NCI-H187 (cell line): ENCODE results near the gene BZW1.
A peak's percentile ranks its signal among the peaks of the same experiment; 100 is the strongest.

Experiments
- DNase-seq, 2 experiments: peaks; one replicate each; lab custom pipeline; 2025; lab: John Stamatoyannopoulos, UW

BZW1 gene

DNA sequence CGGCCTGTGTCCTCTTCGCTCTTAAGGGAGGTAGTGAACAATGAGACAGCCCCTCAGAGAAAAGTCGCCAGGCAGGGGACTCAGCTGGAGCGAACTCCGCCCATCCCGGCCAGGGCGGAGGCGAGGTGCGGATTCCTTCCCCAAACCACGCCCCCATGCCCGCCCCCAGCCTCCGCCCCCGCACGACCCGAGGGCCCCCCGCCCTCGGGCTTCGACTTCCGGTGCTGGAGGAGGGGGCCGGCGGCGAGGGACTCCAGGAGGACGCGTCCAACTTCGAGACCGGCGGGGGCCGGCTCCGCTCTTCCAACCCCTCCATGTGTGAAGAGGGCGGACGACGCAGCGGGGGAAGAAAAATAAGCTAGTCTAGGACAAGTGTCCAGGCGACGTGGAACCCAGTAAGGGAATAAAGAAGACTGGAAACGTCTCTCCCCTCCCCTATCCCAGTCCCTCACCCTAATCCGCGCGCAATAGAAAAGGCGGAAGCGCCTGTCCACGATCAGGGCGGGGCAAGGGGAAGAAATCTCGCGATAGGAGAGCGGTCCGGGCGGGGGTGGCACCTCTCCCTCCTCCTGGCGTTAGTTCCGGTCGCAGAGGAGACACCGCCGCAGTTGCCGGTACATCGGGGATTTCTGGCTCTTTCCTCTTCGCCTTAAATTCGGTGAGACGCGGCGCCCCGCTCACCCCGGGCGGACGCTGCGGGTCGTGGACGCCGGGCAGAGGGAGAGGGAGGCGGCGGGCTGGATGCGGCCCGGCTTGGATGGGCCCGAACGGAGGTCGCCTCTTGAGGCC lies at the start of gene BZW1:
TSS of gene BZW1 (plus strand) at position 578 of the 789 bp plus-strand sequence. CDS start 1,308 bp downstream, outside the sequence.
- peak; percentile 82 to 87 for DNase-seq

DNA sequence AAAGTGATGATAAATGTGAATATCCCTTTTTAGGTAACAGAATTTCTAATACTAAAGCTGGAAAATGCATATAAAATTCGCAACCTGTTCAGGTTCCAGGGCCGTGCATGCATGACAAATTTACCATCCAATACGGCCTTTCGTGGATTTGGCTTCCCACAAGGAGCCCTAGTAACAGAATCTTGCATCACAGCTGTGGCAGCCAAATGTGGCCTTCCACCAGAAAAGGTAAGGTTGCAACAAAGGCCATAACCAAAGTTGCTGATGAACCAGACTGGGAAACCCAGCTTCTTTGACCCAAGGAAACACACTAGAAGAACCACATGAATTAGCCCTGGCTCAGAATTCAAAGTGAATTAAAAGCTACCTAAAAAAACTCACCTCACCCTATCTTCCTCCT lies 49.6 kb upstream of the BZW1 start:
- no peak for DNase-seq

DNA sequence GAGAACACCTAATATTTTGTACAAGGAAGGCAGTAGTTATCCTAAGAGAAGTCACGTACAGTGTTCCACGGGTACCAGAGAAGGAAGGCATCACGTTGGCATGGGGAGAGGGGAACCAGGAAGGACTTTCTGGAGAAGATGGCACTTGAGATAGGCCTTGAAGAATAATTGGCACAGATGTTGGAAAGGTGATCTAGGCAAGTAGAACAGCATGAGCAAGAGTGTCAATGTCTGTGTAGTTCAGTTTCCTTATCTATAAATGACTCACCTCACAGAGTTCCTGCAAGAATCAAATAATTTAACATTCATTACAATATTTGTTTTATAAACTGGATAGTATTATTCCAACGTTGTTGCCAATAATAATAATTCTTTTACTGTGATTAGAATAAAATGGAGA lies 48.3 kb upstream of the BZW1 start:
- no peak for DNase-seq

DNA sequence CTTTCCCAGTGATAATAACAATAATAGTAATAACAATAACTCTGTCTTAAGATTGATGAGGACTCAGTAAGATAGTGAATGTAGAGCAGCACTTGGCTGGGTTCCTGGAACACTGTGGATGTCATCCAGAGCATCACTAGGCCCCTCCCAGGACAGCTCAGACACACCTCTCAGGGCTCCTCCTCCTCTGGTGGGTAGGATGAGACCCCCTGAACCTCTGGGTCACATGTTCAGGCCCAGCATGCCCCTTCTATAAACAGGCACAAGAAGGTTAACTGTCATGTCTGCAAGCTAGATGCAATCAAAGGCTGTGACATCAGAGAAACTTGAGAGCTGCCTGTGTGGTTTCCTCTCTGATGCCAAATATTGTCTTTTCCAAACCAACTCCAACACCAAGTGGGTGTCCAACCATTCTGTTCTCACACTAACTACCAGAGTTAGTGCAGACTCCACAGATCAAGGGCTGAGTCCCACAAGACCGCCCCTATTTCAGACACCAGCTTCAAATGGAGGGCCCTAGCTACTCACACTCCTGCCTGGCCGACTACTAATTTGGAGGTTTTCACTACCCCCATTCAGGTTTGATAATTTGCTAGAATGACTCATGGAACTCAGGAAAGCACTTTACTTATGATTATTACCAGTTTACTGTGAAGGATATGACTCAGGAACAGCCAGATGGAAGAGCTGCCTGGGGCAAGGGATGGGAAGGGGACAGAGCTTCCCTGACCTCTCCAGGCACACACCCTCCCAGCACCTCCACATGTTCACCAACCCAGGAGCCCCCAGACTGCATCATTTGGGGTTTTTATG lies 46.4 kb upstream of the BZW1 start:
- no peak for DNase-seq

DNA sequence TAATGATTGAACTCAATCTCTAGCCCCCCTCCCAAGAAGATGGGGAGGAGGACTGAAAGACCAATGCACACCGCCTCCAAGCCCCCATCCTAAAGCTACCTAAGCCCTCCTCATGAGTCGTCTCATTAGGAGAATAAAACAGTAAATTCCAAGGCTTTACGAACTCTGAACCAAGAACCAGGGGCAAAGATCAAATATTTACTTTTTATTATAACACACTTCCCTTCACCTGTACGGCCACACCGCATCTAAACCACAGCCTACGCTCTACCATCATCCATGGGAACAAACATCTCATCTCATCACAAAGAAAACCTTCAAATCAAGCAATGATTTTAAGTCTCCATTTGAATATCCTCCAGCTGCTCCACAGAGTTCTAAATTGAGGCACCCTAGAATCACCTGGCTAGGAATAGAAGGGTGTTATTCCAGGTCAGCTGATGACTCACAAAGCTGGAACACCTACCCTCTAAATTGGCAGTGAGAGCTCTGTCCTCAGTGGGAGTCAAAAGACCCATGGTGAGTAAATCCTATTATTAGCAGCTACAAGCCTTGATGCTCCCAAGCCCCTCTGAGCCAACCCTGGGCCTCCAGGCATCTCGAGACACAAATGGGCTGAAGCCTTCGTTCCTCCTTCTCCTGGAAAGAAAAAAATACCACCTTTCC lies 45.6 kb upstream of the BZW1 start:
- no peak for DNase-seq

DNA sequence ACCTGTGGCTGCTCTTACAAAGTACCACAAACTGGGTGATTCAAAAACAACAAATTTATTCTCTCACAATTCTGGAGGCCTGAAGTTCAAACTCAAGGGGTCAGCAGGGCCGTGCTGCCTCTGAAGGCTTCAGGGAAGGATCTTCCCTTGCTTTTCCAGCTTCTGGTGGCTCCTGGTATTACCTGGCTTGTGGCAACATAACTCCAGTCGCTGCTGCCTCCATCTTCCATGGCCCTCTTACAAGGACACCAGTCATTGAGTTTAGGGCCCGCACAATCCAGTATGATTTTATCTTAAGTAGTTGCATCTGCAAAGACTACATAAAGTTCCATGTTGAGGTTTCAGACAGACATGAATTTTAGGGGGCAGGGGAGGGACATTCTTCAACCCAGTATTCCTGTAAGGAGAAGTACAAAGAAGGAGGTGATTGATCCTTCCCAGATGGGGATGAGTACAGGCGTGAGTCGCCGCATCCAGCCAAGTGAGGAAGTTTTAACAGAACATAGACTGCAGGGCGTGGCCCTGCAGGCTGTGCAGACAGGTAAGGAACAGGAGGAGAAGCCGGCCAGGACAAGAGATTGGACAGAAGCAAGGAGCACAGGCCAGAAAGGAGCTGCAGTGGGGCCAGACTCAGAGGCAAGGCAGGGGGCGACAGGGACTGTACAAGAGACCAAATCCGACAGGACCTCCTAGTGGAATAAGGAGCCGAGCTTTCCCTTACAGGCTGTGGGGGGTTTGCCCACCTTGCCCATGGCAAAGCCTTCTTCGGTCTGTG lies 44.4 kb upstream of the BZW1 start:
- no peak for DNase-seq

DNA sequence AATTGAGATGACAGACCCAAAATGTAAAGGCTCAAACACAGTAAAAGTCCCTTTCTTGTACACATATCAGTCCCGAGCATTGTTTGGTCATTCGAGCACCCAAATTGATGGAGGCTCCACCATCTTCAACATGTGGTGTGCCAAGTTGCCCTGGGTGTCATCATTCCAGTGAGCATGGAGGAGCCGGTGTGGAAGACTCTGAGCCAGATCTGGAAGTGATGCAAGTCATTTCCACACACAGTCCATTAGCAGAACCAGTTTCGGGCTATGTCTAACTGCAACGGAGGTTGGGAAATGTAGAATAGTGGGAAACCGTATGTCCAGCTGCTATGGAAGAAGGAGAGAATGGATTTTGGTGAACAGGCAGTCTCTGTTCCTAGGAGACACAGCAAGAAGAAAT lies 40.9 kb upstream of the BZW1 start:
- no peak for DNase-seq

DNA sequence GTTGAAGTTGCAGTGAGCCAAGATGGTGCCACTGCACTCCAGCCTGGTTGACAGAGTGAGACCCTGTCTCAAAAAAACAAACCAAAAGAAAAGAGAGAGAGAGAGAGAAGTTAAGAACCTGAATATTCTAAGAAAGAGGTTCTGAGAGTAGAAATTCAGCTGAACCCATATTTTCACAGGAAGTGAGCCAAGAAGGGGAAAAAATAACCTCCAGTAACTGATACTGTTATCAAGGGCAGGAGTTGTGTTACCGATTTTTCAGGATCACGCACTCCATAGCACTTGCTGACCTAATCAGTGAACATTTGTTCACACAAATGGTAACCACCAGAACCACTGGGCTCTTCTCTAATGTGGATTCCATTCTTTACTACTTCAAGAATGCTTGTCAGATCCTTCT lies 39.1 kb upstream of the BZW1 start:
- DNase-seq, result no peak

DNA sequence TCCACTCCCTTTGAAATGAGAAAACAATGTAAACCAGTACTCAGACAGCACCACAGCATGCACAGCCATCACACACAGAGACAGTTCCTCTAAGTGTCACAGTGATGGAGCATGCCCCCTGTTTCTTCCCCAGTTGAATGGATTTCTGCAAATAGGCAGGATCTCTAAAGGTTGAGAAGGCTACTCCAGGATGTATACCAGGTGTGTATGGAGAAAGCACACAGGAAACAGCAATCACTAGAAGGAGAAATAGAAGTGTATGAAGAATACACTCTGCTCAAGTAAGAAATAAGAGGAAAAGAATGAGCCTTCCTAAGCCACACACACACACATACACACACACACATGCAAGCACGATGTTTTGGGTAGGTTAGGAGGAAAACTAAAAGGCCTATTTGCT lies 38.6 kb upstream of the BZW1 start:
- DNase-seq, result no peak

DNA sequence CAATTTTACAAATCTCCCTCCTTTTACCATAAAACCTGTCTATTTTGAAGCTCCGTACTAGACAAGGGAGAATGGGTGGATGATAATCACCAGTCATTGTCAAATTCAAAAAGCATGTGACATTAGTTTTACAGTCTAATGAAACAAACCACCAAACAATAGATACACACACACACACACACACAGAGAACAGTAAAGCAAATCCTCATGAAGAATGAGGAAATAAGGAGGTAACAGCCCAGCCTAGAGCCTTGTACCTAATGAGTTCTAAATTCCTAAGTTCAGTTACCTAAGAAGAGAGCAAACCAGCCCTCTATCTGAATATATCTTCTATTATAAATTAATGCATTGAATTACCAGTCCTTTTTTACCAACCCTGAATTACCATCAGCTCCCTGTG lies 36.8 kb upstream of the BZW1 start:
- no peak for DNase-seq

DNA sequence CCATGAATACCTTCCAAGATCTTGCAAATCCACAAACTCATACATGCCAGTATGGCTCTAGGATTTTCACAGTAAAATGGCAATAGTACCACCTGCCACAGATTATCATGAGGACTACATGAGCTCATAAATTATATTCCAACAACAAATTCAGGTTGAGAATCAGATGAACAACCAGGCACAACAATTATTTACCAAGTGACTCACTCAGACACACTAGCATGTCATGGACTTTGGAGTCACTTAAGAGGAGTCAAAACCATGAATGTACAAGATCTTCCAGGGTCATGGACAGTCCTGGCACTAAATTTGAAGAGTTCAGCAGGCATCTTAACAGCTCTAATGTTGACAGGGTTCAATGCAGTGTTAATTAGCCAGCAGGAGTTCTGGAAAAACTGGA lies 34.4 kb upstream of the BZW1 start:
- DNase-seq, result no peak

DNA sequence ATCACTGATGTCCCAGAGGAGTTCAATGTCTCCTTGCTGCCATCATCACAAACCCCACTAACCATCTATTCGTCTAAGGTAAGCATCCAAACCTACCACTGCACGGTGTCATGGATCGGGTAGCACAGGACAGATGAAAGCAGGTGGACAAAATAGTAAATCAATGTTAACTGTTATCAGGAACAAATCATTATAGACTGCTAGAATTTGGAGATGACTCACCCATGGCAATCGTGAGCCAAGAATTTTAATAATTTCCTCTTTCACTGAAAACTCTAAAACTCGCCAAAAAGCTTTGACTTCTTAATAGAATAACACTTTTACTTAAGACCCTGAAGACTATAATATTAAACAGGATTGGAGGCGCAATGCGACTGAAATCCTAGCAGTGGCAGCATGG lies 33.7 kb upstream of the BZW1 start:
- DNase-seq, result no peak

DNA sequence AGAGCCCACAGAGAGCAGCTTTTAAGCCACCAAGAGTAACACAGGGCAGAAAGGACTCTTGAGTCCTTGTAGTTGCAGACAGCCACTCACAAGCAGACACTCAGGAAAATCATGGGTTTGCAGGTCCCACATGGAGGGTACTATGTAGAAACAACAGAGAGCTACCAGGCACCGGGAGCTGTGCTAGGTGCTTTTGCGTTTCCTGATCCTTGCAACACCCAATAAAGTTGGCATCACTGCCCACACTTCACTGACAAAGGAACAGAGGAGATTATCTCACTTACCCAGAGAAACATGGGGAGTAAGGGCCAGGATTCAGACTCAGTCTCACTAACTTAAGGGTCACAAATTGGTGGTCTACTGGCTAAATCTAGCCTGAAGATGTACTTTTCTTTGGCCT lies 32.5 kb upstream of the BZW1 start:
- no peak for DNase-seq

DNA sequence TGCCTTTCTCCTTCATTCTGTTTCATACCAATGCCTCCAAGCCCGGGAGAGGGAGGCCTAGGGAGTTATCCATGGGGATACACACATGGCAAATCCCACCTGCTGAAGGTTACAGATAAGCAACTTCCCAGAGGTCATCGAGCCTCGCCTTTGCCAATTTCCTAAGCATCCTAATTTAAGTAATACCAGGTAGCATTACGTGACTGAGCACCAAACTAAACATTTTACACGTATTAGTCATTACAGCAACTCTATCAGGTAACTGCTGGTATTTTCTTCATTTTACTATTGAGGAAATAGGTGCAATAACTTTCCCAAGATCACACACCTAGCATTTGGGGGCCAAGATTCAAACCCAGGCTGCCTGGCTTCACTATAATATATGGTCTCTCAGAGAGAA lies 30.1 kb upstream of the BZW1 start:
- no peak for DNase-seq

DNA sequence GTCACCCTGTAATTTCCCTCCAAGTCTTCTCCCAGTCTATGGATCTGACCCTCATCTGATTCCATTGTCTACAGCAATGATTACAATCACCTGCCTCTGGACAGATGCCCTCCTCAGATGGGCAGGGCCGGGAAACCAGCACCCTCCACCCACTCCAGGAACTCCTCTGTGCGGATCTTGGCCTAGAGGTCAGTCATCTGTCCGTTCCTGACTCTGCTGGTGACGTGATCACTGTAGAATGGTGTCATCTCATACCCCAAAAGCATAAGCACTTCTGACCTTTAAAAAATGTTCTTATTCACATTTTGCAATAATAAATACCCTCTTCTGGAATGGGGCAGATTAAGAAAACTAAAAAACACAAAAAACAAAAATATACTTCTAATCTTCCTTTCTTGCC lies 29.5 kb upstream of the BZW1 start:
- no peak for DNase-seq

DNA sequence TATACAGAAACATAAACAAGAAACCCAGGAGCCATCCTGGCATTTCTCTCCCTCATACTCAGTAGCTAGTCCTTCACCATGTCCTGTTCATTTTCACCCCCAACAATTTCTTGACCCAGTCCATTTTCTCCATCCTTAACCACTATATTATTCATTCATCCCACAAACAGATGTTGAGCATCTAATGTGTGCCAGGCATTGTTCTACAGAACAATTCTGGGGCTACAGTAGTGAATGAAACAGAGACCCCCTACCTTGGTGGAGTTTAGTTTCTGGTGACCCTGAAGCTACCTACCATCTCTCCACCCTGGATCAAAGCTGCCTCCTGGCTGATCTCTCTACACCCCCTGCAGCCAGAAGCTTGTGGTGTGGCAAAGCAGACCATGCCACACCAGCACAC lies 27.5 kb upstream of the BZW1 start:
- no peak for DNase-seq

DNA sequence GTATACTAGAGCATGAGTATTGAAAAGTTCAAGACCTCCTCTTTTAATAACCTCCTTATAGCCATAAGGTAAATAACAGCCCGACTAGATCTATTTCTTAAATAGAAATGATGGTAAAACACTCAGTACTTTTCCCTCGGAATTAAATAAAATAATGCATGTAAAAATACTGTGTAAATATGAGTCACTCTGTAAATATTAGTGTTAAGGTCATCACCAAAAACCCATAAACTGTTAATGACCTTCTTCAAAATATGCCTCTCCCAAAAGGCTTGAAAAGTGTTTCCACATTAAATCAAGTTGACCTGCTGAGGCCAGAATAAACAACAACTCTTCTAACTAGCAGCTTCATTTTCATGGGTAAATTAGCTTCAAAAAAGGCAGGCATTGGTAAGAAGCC lies 25.3 kb upstream of the BZW1 start:
- DNase-seq, result no peak

DNA sequence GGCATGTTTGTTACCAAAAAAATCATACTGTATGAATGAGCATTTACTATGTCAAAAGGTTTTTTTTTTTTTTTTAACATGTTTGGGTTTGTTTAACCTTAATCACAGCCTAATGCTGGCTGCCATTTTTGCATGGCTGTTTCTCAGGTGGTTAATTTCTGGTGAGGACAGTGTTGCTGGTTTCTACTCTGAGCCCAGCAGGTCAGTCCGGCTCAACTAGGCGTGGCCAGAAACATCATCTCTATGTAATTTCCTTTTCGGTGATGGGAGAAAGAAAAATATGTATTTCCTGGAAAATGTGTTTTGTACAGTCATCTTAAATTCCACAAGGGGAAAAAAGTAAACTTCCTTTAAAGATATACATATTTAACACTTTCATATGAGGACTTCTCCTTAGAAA lies 24.9 kb upstream of the BZW1 start:
- no peak for DNase-seq

DNA sequence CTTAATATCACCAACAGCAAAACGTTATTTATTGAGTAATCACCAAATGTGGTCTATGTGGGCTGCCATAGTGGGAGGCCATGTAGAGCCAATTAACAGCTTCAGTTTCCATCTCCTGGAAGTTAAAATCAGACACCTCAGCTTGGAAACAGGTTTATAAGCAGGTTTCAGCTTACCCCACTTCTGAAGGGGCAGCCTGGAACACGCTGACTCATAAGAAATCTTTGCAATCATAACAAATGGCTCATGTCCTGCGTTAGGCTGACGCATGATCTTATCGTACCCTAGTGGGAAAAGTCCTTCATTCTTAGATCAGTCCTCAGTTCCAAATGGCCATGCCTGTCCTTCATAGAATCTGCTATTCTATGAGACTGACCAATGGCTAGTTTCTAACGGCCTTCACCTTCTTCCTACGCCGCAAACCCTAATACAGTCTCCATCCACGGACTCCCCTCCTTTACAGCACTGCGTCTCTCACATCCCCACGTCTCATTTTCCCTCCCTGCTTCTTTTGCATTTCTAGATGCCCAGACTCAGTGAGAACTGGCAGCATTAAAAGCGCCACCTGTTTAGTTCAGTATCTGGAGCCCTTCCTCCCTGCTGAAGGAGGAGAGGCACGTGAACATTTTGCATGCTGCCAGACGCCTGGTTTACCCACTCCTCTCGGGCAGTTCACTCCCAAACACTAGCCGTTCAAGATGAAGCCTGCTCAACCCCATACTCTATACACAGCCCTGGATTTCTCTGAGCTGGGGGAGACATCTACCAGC lies 24.2 kb upstream of the BZW1 start:
- DNase-seq, result no peak

DNA sequence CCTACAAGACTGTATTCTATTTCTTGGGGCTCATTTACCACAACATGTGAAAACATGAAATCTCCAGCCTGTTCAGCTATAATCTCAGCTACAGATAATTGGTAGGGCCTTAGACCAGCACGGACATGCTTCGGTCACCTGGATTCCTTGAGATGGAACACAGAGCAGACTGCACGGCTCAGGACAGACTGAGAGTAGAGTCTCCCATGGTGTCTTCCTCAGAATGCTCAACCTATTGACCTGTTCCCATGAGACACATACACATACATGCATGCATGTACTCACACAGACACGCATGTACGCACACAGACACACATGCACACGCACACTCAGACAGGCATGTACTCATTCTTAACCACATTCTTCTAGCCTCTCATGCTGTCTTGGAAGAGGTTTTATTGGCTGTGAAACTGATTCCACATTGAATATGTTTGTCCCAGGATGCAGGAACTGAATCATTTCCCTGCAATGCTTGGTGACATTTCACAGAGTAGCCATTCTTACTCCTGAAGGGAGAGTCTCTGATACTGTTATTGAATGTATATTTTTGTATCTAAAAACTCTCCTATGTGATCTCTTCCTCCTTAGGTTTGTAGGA lies 23.5 kb upstream of the BZW1 start:
- DNase-seq, result no peak

DNA sequence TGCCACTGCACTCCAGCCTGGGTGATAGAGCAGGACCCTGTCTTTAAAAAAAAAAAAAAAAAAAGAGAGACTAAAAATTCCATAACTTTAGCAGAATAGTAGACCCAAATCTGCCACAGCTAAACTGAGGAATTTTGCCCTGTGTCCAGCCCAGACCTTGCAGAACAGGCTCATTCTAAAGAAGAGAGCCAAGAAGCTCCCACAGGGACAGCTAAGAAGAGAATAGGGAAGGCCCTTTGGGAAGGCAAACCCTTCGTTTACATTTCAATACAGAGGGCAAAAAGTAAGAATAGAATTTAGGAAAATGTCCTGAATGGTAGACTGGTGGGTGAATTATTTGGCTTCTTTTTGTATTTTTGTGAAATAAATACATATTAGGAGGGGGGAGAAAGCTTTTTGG lies 21.5 kb upstream of the BZW1 start:
- no peak for DNase-seq
